K562 (cell line): ENCODE data around the gene MACROH2A2. TPM values are rescaled to one million over a fixed set of nuclear protein-coding genes. Genes with fewer than 3 reads are reported as not detected.

ENCODE experiments used
- ATAC-seq: fragments of 200-7000 bp; cut with Tn5 transposase; 3 replicates; pipeline ENCODE4 v1.9.1; 2020; ENCODE audit warnings: moderate library complexity
- BruUV-seq: library from RNA; stranded (reverse); fragments of 400-500 nt; replicated peaks from 2 replicates; lab custom pipeline; 2021; lab: Mats Ljungman, UMichigan
- CTCF ChIA-PET: fragments of 300-600 bp; formaldehyde crosslinking; extraction: SDS; loops from one replicate; lab custom pipeline; 2021; ENCODE audit warnings: low intra/inter-chr PET ratio; lab: Yijun Ruan, JAX
- POLR2A ChIA-PET: fragments of 300-600, 350-650 bp; sonication (Branson Sonifier 250); formaldehyde crosslinking; extraction: SDS; loops from one replicate; lab custom pipeline; 2021; ENCODE audit warnings: antibody characterized with exemption, inconsistent platforms; lab: Yijun Ruan, JAX
- DNase-seq, 4 experiments: peaks; one replicate each; pipeline versions ENCODE4 v3.0.0 to v3.0.0-alpha.2; 2011 to 2018; ENCODE audit warnings: low spot score in 3 of 4, mixed read lengths in 3 of 4; ENCODE audit errors: extremely low read depth in 1 of 4
- FAIRE-seq: peaks from 2 replicates; lab custom pipeline; 2011; peaks lifted over from hg19 to GRCh38; lab: Jason Lieb, UNC
- H2AFZ ChIP-seq: 2 replicates; pipeline ENCODE4 v1.6.0; 2011; ENCODE audit warnings: low read depth, low read length, control low read depth, inconsistent platforms
- H3K27ac ChIP-seq: fragments of 200-600 bp; 3 replicates; pipeline ENCODE4 v1.8.0; 2011; ENCODE audit warnings: low read depth, mild to moderate bottlenecking, control low read depth, inconsistent platforms, low read length, moderate library complexity, mixed read lengths; ENCODE audit errors: extremely low read depth
- H3K27me3 ChIP-seq, 2 experiments: fragments of 300-600 bp in 1 of 2; 2 replicates in 1 of 2; 3 replicates in 1 of 2; pipeline versions ENCODE4 v1.6.0 to v1.8.0; 2011; ENCODE audit warnings: inconsistent platforms in 2 of 2, low read length in 2 of 2, mild to moderate bottlenecking in 1 of 2, mixed read lengths in 1 of 2, moderate library complexity in 1 of 2; ENCODE audit not compliant: control insufficient read depth in 2 of 2, insufficient read depth in 2 of 2
- H3K36me3 ChIP-seq: fragments of 300-600 bp; 3 replicates; pipeline ENCODE4 v1.8.0; 2011; ENCODE audit warnings: mild to moderate bottlenecking, low read length, inconsistent platforms; ENCODE audit not compliant: control insufficient read depth, insufficient read depth
- H3K4me1 ChIP-seq, 2 experiments: fragments of 200-600 bp in 1 of 2; replicated peaks in 1 of 2; 2 replicates in 1 of 2; 3 replicates in 1 of 2; pipeline versions ENCODE4 v1.5.1 to v1.8.0; 2011; ENCODE audit warnings: inconsistent platforms in 2 of 2, low read length in 2 of 2, mild to moderate bottlenecking in 1 of 2, mixed read lengths in 1 of 2, moderate library complexity in 1 of 2; ENCODE audit not compliant: control insufficient read depth in 2 of 2, insufficient read depth in 2 of 2
- H3K4me2 ChIP-seq: 2 replicates; pipeline ENCODE4 v1.6.1; 2011; ENCODE audit warnings: low read length, control low read depth, inconsistent platforms, mixed read lengths; ENCODE audit not compliant: insufficient read depth
- H3K4me3 ChIP-seq: fragments of 200-600 bp; sonication (generic), shearing (Covaris generic); 2 replicates; pipeline ENCODE4 v1.5.1; 2016; ENCODE audit warnings: control low read depth, inconsistent platforms
- H3K79me2 ChIP-seq: fragments of 200-600 bp; 3 replicates; pipeline ENCODE4 v1.8.0; 2011; ENCODE audit warnings: low read length, inconsistent platforms; ENCODE audit not compliant: control insufficient read depth, insufficient read depth
- H3K9ac ChIP-seq, 2 experiments: 2 replicates each; pipeline versions ENCODE4 v1.6.0 to v1.6.1; 2011; ENCODE audit warnings: low read depth in 2 of 2, low read length in 2 of 2, control low read depth in 1 of 2, inconsistent platforms in 1 of 2, mild to moderate bottlenecking in 1 of 2, mixed read lengths in 1 of 2; ENCODE audit not compliant: insufficient read depth in 1 of 2
- H3K9me1 ChIP-seq: one replicate; pipeline ENCODE4 v1.6.0; 2011; ENCODE audit warnings: inconsistent platforms, mild to moderate bottlenecking, low read length, moderate library complexity; ENCODE audit not compliant: control insufficient read depth, insufficient read depth
- H3K9me3 ChIP-seq: replicated peaks from 2 replicates; pipeline ENCODE4 v1.5.1; 2011; ENCODE audit warnings: low read depth, low read length, inconsistent platforms; ENCODE audit not compliant: control insufficient read depth, insufficient read depth
- H4K20me1 ChIP-seq: replicated peaks from 2 replicates; pipeline ENCODE4 v1.6.1; 2011; ENCODE audit warnings: low read length, inconsistent platforms, mixed read lengths; ENCODE audit not compliant: control insufficient read depth, insufficient read depth
- CTCF ChIP-seq, 3 experiments: IDR thresholded peaks in 2 of 3; conservative IDR thresholded peaks in 1 of 3; 2 replicates each; pipeline ENCODE4 v1.5.1; 2011 to 2012; ENCODE audit warnings: low read length in 3 of 3, mild to moderate bottlenecking in 3 of 3, control low read depth in 2 of 3, improper control_type of control experiment in 1 of 3, inconsistent platforms in 1 of 3, low read depth in 1 of 3, mixed read lengths in 1 of 3, moderate library complexity in 1 of 3; ENCODE audit not compliant: insufficient read depth in 2 of 3
- HMGN3 ChIP-seq: IDR thresholded peaks from 2 replicates; pipeline ENCODE4 v1.6.1; 2011; ENCODE audit warnings: borderline replicate concordance, low read depth, mild to moderate bottlenecking, mixed read lengths, low read length; ENCODE audit not compliant: insufficient read length; ENCODE audit errors: extremely low read depth
- KLF16 ChIP-seq: IDR thresholded peaks from 2 replicates; pipeline ENCODE4 v1.6.1; 2016; ENCODE audit warnings: antibody characterized with exemption
- RAD21 ChIP-seq, 2 experiments: fragments of 250-450 bp in 1 of 2; fragments of 450-650 bp in 1 of 2; sonication (Bioruptor Pico) in 1 of 2; formaldehyde crosslinking in 1 of 2; IDR thresholded peaks in 1 of 2; conservative IDR thresholded peaks in 1 of 2; 2 replicates each; pipeline versions ENCODE4 v1.4.0 to v1.8.0; 2020 to 2022; ENCODE audit warnings: mild to moderate bottlenecking in 2 of 2, moderate library complexity in 1 of 2
- WGBS: fragments of 100-300 bp; shearing (Covaris generic); methylation state at CpG from one replicate; pipeline ENCODE4 v1.1.6; 2016; ENCODE audit warnings: low coverage, mixed read lengths; ENCODE audit not compliant: insufficient coverage; ENCODE audit errors: missing lambda C conversion rate; 5-methylcytosine and 5-hydroxymethylcytosine counted together
- in situ Hi-C: fragments of 300-500 bp; cut with MboI; formaldehyde crosslinking; loops from 4 replicates; pipeline ENCODE4 v1.15.0; 2018; ENCODE audit warnings: inconsistent platforms, mixed read lengths
- intact Hi-C: fragments of 100-400 bp; cut with micrococcal nuclease; formaldehyde crosslinking; loops from 2 replicates; pipeline ENCODE4 v1.14.2; 2022
- polyA plus RNA-seq, 8 experiments: library from polyadenylated mRNA; depleted of rRNA in 4 of 8; stranded (reverse) in 5 of 8; unstranded in 3 of 8; fragments of >200 nt; fragmentation: Nextera tagmentation in 2 of 8; fragmentation: Illumina TruSeq in 1 of 8; extraction: Ambion mirVana in 2 of 8; extraction: Trizol in 1 of 8; gene quantifications; 2 replicates each; pipeline versions ENCODE4 v1.2.1 to v1.2.3, GENCODE V29; 2011 to 2014; ENCODE audit warnings: inconsistent platforms in 1 of 8, missing spikeins in 1 of 8
- total RNA-seq, 7 experiments: library from RNA; depleted of rRNA in 6 of 7; stranded (reverse); fragments of >200 nt in 6 of 7; fragmentation: Illumina TruSeq in 2 of 7; extraction: Trizol in 2 of 7; gene quantifications; 2 replicates each; pipeline versions ENCODE4 v1.2.1 to v1.2.3, GENCODE V29; 2011 to 2021; ENCODE audit warnings: low replicate concordance in 1 of 7

Gene MACROH2A2
- total and polyA plus RNA-seq, 9 of the 15 experiments (the other 6 are each of a cell fraction or from before 2014, with no cell fraction given): 0.07 TPM; not detected in 8

GRCh38 chr10:70096705-70097420, 44.2 kb downstream of the MACROH2A2 start:
- WGBS: 8% methylated on average over 5 of the region's 5 CpGs
- in situ Hi-C loops: no loop called here
- Histone ChIP-seq H3K79me2 (no peaks in the 10 kb centered on the region), H3K9ac (no peak overlapping the region), H2AFZ (no peak overlapping the region), H3K9me3 (no peaks in the 10 kb centered on the region), H3K27me3 (peaks cover 37 to 54% of the 10 kb centered on the region in 2 experiments), H3K4me1 (peaks cover 0 to 2% of the 10 kb centered on the region in 2 experiments; a peak in 3 of 5 replicates), H3K9me1 (no peaks in the 10 kb centered on the region), H4K20me1 (0 out of 2 replicates have a peak, but pooled peaks cover 4% of the 10 kb centered on the region), H3K27ac (no peak overlapping the region), H3K36me3 (no peaks in the 10 kb centered on the region), H3K4me2 (no peak overlapping the region), H3K4me3 (no peak overlapping the region)
- FAIRE-seq (no peak), DNase-seq (peak in 1 of 4 experiments; percentile 23), ATAC-seq (peak; percentile 74)
- CTCF ChIA-PET: interaction anchor here (0.6 kb wide), 1 partner anchor 10 kb away, joined by 5 read pairs; no protein-coding TSS in a partner anchor
- BruUV-seq: no TSS peak
- intact Hi-C loops: no loop called here
- POLR2A ChIA-PET: interaction anchor here (0.8 to 1.1 kb wide), 3 partner anchors 8 to 13 kb away, joined by 3 to 6 read pairs (median 3); no protein-coding TSS in a partner anchor
- TF ChIP-seq KLF16 (no peak), CTCF (IDR thresholded peaks at IDR 0.05 in 2 of 3, conservative IDR thresholded peaks at IDR 0.05 in 1 of 3; ENCODE audit: insufficient read depth in 2 of 3, low read depth in 1 of 3, low read length in 3 of 3) (peak in 2 of 3 experiments; percentile 18 to 27; a peak in 2 of 6 replicates), HMGN3 (no peak), RAD21 (CRISPR knock-in tag; conservative IDR thresholded peaks at IDR 0.05 in 1 of 2, IDR thresholded peaks at IDR 0.05 in 1 of 2) (peak in 1 of 2 experiments; percentile 12; a peak in 1 of 4 replicates)
- TF ChIP-seq, all 486 proteins: peak for 2
